Fibroblast of pulmonary artery (primary cell): ENCODE data around the gene CELA2A.
A peak's percentile ranks its signal among the peaks of the same experiment; 100 is the strongest.

Experiments used
- DNase-seq: peaks from one replicate; pipeline ENCODE4 v3.0.0-alpha.2; 2010; ENCODE audit warnings: low read depth
- H3K4me3 ChIP-seq: replicated peaks from 2 replicates; pipeline ENCODE4 v1.5.1; 2011; ENCODE audit warnings: low read depth, mild to moderate bottlenecking, control low read depth, low read length, moderate library complexity
- TF ChIP-seq, protein P1 (sequence below): IDR thresholded peaks from 2 replicates; pipeline ENCODE4 v1.5.1; 2011; ENCODE audit warnings: mild to moderate bottlenecking, control low read depth, low read length, inconsistent platforms; ENCODE audit errors: missing control alignments

Gene CELA2A

DNA sequence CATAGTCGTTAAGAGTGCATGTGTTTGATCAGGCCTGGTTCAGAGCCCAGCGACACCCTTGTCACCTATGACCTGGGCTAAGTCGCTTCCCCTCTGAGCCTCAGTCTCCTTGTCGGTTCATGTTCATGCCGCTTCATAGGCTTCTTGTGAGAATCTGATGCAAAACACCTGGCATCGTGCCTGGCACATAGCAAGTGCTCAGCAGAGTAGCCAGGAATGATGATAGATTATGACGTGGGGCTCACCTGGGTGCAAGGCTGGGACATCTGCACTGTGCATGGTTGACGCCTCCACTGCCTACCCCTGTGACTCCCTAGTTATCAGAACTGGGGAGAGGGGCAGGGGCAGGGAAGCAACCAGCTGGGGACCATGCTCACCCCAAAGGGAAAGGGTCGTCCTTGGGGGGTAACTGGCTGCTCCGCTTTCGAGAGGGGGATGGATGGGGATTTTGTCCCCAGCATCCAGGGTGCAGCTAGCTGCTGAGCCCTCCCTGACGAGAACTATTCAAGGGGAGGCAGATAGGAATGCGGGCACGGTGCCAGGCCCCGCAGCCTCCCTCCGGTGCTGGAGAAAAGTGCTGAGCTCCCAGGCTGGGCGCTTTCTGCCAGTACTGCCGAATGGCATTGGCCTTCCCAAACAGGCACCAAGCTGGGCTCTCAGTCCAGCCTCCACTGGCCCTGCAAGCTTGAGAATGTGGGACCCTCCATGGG lies 37.6 kb upstream of the CELA2A start:
- peak; percentile 25 for DNase-seq
- no peak overlapping the region for H3K4me3 ChIP-seq
- TF ChIP-seq, protein P1, sequence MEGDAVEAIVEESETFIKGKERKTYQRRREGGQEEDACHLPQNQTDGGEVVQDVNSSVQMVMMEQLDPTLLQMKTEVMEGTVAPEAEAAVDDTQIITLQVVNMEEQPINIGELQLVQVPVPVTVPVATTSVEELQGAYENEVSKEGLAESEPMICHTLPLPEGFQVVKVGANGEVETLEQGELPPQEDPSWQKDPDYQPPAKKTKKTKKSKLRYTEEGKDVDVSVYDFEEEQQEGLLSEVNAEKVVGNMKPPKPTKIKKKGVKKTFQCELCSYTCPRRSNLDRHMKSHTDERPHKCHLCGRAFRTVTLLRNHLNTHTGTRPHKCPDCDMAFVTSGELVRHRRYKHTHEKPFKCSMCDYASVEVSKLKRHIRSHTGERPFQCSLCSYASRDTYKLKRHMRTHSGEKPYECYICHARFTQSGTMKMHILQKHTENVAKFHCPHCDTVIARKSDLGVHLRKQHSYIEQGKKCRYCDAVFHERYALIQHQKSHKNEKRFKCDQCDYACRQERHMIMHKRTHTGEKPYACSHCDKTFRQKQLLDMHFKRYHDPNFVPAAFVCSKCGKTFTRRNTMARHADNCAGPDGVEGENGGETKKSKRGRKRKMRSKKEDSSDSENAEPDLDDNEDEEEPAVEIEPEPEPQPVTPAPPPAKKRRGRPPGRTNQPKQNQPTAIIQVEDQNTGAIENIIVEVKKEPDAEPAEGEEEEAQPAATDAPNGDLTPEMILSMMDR, result no peak

DNA sequence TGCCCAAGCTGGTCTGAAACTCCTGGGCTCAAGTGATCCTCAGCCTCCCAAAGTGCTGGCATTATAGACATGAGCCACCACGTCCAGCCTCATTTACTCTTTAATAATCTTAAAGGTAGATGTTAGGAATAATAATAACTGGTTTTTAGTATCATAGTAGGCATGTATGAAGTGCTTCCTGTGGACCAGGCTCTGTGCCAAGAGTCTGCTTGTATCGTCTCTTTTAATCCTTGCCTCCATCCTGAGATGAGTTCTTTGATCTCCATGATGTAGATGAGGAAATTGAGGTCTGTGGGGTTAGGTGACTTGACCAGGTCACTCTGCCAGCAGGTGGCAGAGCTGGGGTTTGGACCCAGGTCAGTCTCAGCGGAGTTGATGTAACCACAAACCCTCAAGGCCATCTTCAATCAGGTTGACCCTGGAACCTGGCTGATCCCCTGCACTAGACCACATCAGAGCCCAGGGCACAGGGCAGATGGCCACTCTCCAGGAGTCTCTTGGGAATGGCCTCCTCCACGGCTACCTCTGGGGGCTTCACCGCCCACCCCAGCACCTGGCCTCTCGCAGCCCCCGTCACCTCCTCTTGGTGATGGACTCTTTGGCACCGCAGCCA lies 35.6 kb upstream of the CELA2A start:
- DNase-seq, result no peak
- TF ChIP-seq, protein P1, result no peak
- H3K4me3 ChIP-seq, result no peak overlapping the region

DNA sequence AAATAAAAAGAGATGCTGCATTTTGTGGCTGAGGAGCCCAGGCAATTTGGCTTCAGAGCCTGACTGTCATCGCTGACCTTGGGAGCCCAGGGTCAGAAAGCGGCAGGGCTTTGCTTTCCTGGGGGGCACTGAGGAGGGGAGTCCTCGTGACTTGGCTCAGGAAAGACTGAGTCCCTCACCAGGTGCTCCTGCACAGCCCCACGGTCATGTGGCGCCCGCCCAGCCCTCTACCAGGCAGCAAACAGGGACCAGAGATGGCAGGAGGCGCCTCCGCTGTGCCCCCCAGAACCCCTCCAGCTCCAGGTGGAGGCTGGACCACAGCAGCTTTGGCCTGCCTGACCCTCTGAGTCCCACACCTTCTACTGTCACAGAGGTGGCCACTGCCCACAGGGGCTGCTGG lies 33.7 kb upstream of the CELA2A start:
- TF ChIP-seq, protein P1, result no peak
- H3K4me3 ChIP-seq, result no peak overlapping the region
- no peak for DNase-seq

DNA sequence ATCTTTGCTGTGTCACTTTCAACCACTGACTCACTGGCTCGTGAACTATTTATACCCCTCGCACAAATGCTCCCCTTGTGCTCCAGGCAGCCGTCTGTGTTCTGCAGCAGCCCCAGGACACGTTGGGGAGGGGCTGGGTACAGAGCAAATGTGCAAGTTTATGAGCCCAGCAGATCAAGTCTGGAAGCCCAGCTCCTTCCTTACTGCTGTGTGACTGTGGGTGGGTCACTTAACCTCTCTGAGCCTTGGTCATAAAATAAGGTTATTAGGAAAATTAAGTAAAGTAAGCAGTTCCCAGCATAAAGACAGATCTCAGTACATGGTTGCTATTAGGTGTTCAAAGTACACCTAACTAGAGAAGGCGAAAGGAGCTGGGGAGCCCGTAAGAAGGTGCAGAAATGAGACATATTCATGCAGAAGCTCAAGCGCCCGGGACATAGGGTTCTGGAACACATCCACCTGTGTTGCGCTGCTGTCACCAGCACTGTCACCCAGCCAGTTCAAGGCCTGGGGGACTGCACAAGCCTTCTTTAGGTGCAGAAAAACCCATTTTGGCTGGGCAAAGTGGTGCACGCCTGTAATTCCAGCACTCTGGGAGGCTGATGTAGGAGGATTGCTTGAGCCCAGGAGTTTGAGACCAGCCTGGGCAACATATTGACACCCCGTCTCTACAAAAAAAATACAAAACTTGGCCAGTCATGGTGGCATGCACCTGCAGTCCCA lies 33.0 kb upstream of the CELA2A start:
- H3K4me3 ChIP-seq, result no peak overlapping the region
- DNase-seq, result no peak
- TF ChIP-seq, protein P1, result no peak

DNA sequence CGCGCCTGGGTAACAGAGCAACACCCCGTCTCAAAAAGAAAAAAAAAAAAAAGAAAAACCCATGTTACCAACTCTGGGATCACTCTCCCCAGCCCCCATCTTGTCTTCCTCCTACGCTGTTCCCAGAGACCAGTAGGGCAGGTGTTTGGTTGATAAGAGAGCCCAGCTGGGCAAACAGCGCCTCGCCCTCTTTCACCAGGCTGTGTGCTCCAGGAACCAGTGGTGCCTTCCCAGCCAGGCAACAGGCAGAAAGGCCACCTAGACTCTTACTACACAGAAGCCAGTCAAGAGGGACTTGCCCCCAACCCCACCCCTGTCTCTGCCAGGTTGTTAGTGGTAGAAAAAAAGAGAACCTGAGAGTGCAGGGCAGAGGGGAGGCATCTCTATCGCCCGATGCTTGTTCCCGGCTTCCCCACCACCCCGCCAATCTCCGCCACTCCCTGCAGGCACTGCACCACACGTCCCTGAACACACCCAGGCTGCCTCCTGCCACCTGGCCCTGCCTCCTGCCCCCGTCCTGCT lies 32.3 kb upstream of the CELA2A start:
- TF ChIP-seq, protein P1, result no peak
- no peak for DNase-seq

DNA sequence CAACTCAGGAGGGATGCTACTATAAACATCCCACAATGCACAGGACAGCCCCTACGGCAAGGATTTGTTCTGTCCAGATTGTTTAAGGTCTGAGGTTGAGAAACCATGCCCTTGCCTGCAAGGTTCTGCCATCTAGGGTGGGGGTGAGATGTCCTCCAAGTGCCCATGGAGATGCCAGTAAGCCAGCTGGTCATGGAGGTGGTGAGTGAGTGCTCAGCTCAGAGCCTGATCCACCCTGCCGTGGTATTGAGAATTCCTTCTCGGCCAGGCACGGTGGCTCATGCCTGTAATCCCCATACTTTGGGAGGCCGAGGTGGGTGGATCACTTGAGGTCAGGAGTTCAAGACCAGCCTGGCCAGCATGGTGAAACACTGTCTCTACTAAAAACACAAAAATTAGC lies 31.6 kb upstream of the CELA2A start:
- DNase-seq, result no peak
- no peak overlapping the region for H3K4me3 ChIP-seq
- TF ChIP-seq, protein P1, result no peak

More for the DNA sequence above, 32.3 kb upstream of the CELA2A start:
- no peak overlapping the region for H3K4me3 ChIP-seq
